DMS 273 (cell line): ENCODE results near the gene DNM3.

Experiments used
- DNase-seq: peaks from one replicate; lab custom pipeline; 2025; ENCODE audit not compliant: unreplicated experiment; lab: John Stamatoyannopoulos, UW

Gene DNM3

GRCh38 chr1:172220376-172220775, 379.1 kb downstream of the DNM3 start:
- DNase-seq: peak; percentile 78

GRCh38 chr1:172221436-172221835, 380.1 kb downstream of the DNM3 start:
- DNase-seq: no peak

GRCh38 chr1:172224871-172225270, 383.6 kb downstream of the DNM3 start:
- DNase-seq: no peak

- DNase-seq: no peak
Observed at GRCh38 chr1:172229942-172230341, 388.6 kb downstream of the DNM3 start.

DNA sequence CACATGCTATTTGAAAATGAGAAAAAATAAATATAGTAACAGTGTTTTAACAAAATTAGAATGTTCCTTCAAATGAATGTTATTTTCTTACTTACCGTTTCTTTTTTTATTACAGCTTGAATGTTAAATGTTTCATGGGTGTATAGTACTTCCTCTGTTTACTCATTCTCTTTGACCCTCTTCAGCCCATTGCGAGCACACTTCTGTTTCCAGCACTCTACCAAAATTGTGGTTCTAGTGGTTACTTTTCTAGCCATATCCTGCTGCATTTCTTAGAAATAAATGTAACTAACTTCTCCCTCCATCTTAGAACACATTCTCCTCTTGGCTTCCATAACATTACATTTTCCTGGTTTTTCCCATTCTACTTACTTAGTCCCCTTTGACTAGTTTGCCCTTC, 389.2 kb downstream of the DNM3 start:
- no peak for DNase-seq

- DNase-seq: no peak
Observed at GRCh38 chr1:172236958-172237357, 395.7 kb downstream of the DNM3 start.

- DNase-seq: no peak
Observed at GRCh38 chr1:172238158-172238557, 396.9 kb downstream of the DNM3 start.

GRCh38 chr1:172238965-172239364, 397.7 kb downstream of the DNM3 start:
- DNase-seq: no peak

DNA sequence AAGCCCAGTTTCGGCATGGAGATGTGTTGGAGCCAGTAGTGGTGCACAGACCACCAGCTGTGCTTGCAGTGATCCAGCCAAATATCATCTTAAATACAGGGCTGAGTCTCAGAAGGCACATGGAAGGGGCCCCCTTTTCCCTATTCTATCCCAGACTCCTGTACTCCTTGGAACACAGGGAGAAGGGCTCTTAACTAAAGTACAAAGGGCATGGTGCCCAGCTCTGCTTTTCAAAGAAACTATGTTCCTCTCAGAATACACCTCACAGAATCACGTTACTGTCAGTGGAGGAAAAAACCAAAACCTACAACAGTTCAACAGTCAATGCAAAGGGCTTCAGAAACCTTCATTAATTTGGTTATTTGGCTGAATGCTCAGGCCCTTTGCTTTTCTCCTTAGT, 398.6 kb downstream of the DNM3 start:
- DNase-seq: no peak

- no peak for DNase-seq
Observed at GRCh38 chr1:172241540-172241939, 400.2 kb downstream of the DNM3 start.

GRCh38 chr1:172244865-172245264, 403.6 kb downstream of the DNM3 start:
- no peak for DNase-seq

- no peak for DNase-seq
Observed at GRCh38 chr1:172245788-172246187, 404.5 kb downstream of the DNM3 start.

DNA sequence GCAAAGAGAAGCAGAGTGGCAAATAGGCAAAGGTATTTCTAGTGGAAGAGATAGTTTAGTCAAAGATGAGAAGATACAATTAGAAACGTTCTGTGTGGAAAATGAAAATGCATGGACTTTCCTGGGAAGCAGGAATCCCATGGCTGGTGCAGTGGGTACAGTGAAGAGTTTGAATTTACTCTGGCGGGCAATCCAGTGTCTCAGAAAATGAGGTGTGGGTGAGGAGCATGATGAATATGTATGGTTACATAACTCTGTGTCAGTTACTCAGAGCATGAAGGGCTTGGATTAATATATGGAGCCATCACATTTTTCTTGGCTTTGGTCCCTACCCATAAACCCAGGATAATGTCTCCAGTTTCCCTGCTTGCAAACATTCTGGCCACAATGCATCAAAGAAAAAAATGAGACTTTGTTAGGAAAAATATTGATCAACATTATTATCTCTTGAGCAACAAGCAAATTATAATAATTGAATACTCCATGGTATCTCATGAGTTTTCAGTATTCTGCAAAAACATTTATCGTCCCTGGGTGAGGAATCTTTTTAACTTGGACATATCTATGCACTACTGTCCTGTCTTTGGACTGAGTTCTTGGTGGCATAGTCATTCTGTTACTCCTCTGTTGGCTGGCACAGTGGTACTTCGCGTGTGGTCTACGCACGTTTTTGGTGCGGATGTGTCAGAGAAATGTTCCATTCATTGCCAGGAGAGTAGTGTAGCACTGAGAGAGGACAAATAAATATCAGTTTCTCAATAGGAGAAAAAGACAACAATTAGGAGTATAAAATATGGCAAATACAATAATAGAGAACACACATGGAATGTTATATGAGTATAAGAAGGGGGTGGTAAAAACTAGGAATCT, 405.5 kb downstream of the DNM3 start:
- no peak for DNase-seq

- no peak for DNase-seq
Observed at GRCh38 chr1:172251486-172251885, 410.2 kb downstream of the DNM3 start.

GRCh38 chr1:172252321-172252720, 411.0 kb downstream of the DNM3 start:
- no peak for DNase-seq

- no peak for DNase-seq
Observed at GRCh38 chr1:172252958-172253357, 411.7 kb downstream of the DNM3 start.

GRCh38 chr1:172254521-172255222, 413.4 kb downstream of the DNM3 start:
- DNase-seq: no peak

GRCh38 chr1:172255223-172255560, 413.9 kb downstream of the DNM3 start:
- DNase-seq: no peak

- DNase-seq: no peak
Observed at GRCh38 chr1:172265905-172266304, 424.6 kb downstream of the DNM3 start.

DNA sequence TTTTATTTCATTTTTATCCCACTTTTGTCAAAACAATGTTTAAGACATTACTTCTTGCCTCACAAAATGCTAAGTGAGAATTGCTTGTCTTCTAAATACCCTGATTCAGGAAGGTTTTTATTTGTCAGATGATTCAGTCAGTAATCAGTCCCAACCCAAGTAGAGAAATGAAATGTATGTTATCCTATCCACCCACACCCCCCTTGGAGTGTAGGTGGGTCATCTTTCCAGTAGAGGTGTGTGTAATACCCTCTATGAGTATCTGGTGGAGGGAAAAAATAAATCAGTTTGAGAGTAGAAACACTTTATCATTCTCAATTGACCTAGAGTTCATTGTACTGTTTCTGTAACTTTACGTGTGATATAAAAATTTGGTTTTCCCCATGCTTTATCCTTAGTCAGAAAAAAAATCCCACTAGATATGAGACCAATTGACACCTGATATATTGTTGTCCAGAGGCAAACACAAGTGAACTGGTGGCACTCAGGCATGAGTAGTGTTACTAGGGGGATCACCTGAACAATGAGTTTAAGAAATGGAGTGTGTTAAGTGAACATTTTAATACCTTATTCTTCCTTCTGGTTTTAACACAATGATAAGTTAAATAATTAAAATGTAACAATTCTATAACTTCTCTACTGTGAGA, 425.4 kb downstream of the DNM3 start:
- no peak for DNase-seq

- no peak for DNase-seq
Observed at GRCh38 chr1:172268237-172268636, 426.9 kb downstream of the DNM3 start.

DNA sequence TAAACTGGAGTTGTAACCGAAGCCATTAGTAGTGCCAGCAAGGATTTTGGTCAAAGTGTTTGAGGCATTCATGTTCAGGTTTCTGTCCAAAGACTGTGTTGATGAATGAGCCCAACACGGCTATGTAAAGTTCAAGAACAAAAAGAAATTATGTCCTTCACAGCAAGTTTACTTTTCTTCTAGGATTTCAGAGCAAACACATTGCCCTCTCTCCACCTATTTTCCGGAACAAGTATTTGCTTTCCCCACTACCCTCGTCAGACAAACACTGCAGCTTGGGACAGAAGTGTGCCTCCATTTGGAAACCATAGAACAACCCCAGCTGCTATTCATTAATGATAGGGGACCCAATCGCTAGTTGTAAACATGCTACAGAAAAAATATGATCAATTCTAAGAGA, 427.8 kb downstream of the DNM3 start:
- no peak for DNase-seq
